Activated CD4-positive, alpha-beta T cell treated with anti-CD3 and anti-CD28 coated beads, Interleukin-2, amount 50 U/mL, for 24 hours (primary cell): Measurements from ENCODE around the gene GSC2.
"Not testable (repeated sequence)": the region's sequence is repeated elsewhere in the genome, so short reads cannot be mapped to it uniquely, and the experiment has no call there.

Source experiments
- DNase-seq, 2 donors: peaks; one replicate each; pipeline ENCODE4 v3.0.0-alpha.2; 2020; ENCODE audit warnings: low read depth in 1 of 2, low spot score in 1 of 2

Gene GSC2

GRCh38 chr22:19156109-19156508 is 6.0 kb upstream of the GSC2 start:
- DNase-seq = not testable (repeated sequence)

- no peak for DNase-seq
These were observed 3.1 kb upstream of the GSC2 start for GRCh38 chr22:19152942-19153883.

- DNase-seq = no peak
These were observed 1.5 kb upstream of the GSC2 start for GRCh38 chr22:19151329-19152191.

- no peak for DNase-seq
These were observed 613 bp upstream of the GSC2 start for GRCh38 chr22:19150482-19151328.

GRCh38 chr22:19149047-19149883 is 827 bp downstream of the GSC2 start:
- no peak for DNase-seq

GRCh38 chr22:19148417-19149046 is 1.6 kb downstream of the GSC2 start:
- DNase-seq = no peak

- no peak for DNase-seq
These were observed 2.8 kb downstream of the GSC2 start for GRCh38 chr22:19147195-19147780.

GRCh38 chr22:19146215-19146968 is 3.7 kb downstream of the GSC2 start:
- DNase-seq = no peak

GRCh38 chr22:19143967-19144400 is 6.1 kb downstream of the GSC2 start:
- no peak for DNase-seq

GRCh38 chr22:19143212-19143611 is 6.9 kb downstream of the GSC2 start:
- DNase-seq = no peak

GRCh38 chr22:19142394-19142793 is 7.7 kb downstream of the GSC2 start:
- DNase-seq = no peak

GRCh38 chr22:19139974-19140373 is 10.1 kb downstream of the GSC2 start:
- DNase-seq = no peak

- no peak for DNase-seq
These were observed 11.1 kb downstream of the GSC2 start for GRCh38 chr22:19139001-19139356.

- DNase-seq = no peak
These were observed 11.7 kb downstream of the GSC2 start for GRCh38 chr22:19138217-19139000.

- DNase-seq = no peak
These were observed 12.5 kb downstream of the GSC2 start for GRCh38 chr22:19137384-19138216.

GRCh38 chr22:19136915-19137314 is 13.2 kb downstream of the GSC2 start:
- DNase-seq = no peak

GRCh38 chr22:19134874-19135273 is 15.2 kb downstream of the GSC2 start:
- DNase-seq = no peak
